HG02678 (cell line): ENCODE results near the gene WDR13.
A peak's percentile ranks its signal among the peaks of the same experiment; 100 is the strongest.
"Not testable (repeated sequence)": the region's sequence is repeated elsewhere in the genome, so short reads cannot be mapped to it uniquely, and the experiment has no call there.

Experiments used
- ATAC-seq: cut with Tn5 transposase; IDR thresholded peaks from one replicate; pipeline ENCODE4 v1.9.1; 2021; ENCODE audit warnings: mild to moderate bottlenecking, moderate library complexity; ENCODE audit not compliant: unreplicated experiment

Gene WDR13

GRCh38 chrX:48597353-48598264 is at the start of gene WDR13:
Gene WDR13, plus strand, starts transcription at chrX:48597492. Its CDS starts 505 bp downstream, at chrX:48597997.
- ATAC-seq: peak; percentile 72

GRCh38 chrX:48548871-48549270 is 48.4 kb upstream of the WDR13 start:
- ATAC-seq: no peak

GRCh38 chrX:48555731-48556325 is 41.5 kb upstream of the WDR13 start:
- not testable (repeated sequence) for ATAC-seq

- no peak for ATAC-seq
Observed at GRCh38 chrX:48558271-48558670, 39.0 kb upstream of the WDR13 start.

GRCh38 chrX:48559636-48560035 is 37.7 kb upstream of the WDR13 start:
- ATAC-seq: no peak

- no peak for ATAC-seq
Observed at GRCh38 chrX:48560056-48560455, 37.2 kb upstream of the WDR13 start.

- ATAC-seq: no peak
Observed at GRCh38 chrX:48560681-48561080, 36.6 kb upstream of the WDR13 start.

GRCh38 chrX:48569958-48570357 is 27.3 kb upstream of the WDR13 start:
- ATAC-seq: peak; percentile 37

GRCh38 chrX:48573690-48574269 is 23.5 kb upstream of the WDR13 start:
- no peak for ATAC-seq

GRCh38 chrX:48574270-48575266 is 22.7 kb upstream of the WDR13 start, which contains the start of gene RBM3:
Gene RBM3, plus strand, starts transcription at chrX:48574484. Its CDS starts 697 bp downstream, at chrX:48575181.
- ATAC-seq: peak; percentile 92

- no peak for ATAC-seq
Observed at GRCh38 chrX:48575642-48576041, 21.6 kb upstream of the WDR13 start.

GRCh38 chrX:48576108-48576507 is 21.2 kb upstream of the WDR13 start:
- no peak for ATAC-seq

- no peak for ATAC-seq
Observed at GRCh38 chrX:48578661-48579128, 18.6 kb upstream of the WDR13 start.

- no peak for ATAC-seq
Observed at GRCh38 chrX:48579259-48579658, 18.0 kb upstream of the WDR13 start.

GRCh38 chrX:48580662-48581061 is 16.6 kb upstream of the WDR13 start:
- no peak for ATAC-seq

- no peak for ATAC-seq
Observed at GRCh38 chrX:48584698-48585097, 12.6 kb upstream of the WDR13 start.

GRCh38 chrX:48589482-48590162 is 7.7 kb upstream of the WDR13 start:
- no peak for ATAC-seq

- ATAC-seq: no peak
Observed at GRCh38 chrX:48590203-48591103, 6.8 kb upstream of the WDR13 start.

GRCh38 chrX:48591255-48591791 is 6.0 kb upstream of the WDR13 start:
- no peak for ATAC-seq
